Inflammatory macrophage treated with lipopolysaccharide for 1 hour (primary cell): Measurements from ENCODE around the gene LGR4.
"Not testable (repeated sequence)": the region's sequence is repeated elsewhere in the genome, so short reads cannot be mapped to it uniquely, and the experiment has no call there.

Source experiments
- DNase-seq, 2 donors: peaks; one replicate each; pipeline ENCODE4 v3.0.0-alpha.2; 2020 to 2022

The LGR4 gene

GRCh38 chr11:27458182-27458581 is 14.4 kb downstream of the LGR4 start:
- DNase-seq = no peak

GRCh38 chr11:27456795-27457329 is 15.7 kb downstream of the LGR4 start:
- no peak for DNase-seq

- no peak for DNase-seq
Measured at GRCh38 chr11:27456140-27456794, 16.3 kb downstream of the LGR4 start.

- no peak for DNase-seq
Measured at GRCh38 chr11:27455667-27456066, 16.9 kb downstream of the LGR4 start.

GRCh38 chr11:27453701-27454100 is 18.9 kb downstream of the LGR4 start:
- DNase-seq = no peak

- no peak for DNase-seq
Measured at GRCh38 chr11:27452147-27452546, 20.4 kb downstream of the LGR4 start.

- DNase-seq = no peak
Measured at GRCh38 chr11:27451244-27451965, 21.2 kb downstream of the LGR4 start.

GRCh38 chr11:27448184-27448540 is 24.4 kb downstream of the LGR4 start:
- not testable (repeated sequence) for DNase-seq

- DNase-seq = no peak
Measured at GRCh38 chr11:27447288-27448183, 25.1 kb downstream of the LGR4 start.

GRCh38 chr11:27445625-27446024 is 27.0 kb downstream of the LGR4 start:
- no peak for DNase-seq

- no peak for DNase-seq
Measured at GRCh38 chr11:27444801-27445215, 27.8 kb downstream of the LGR4 start.

- no peak for DNase-seq
Measured at GRCh38 chr11:27443746-27444507, 28.7 kb downstream of the LGR4 start.

GRCh38 chr11:27443227-27443626 is 29.4 kb downstream of the LGR4 start:
- no peak for DNase-seq

GRCh38 chr11:27440090-27440489 is 32.5 kb downstream of the LGR4 start:
- no peak for DNase-seq

- no peak for DNase-seq
Measured at GRCh38 chr11:27438595-27438981, 34.0 kb downstream of the LGR4 start.

- no peak for DNase-seq
Measured at GRCh38 chr11:27437829-27438594, 34.6 kb downstream of the LGR4 start.

GRCh38 chr11:27436916-27437315 is 35.7 kb downstream of the LGR4 start:
- no peak for DNase-seq

- no peak for DNase-seq
Measured at GRCh38 chr11:27433742-27434141, 38.8 kb downstream of the LGR4 start.

- DNase-seq = no peak
Measured at GRCh38 chr11:27431808-27432207, 40.8 kb downstream of the LGR4 start.

- DNase-seq = no peak
Measured at GRCh38 chr11:27429761-27430393, 42.7 kb downstream of the LGR4 start.
